ENCODE results near the gene CD46. TPM values are rescaled to one million over a fixed set of nuclear protein-coding genes. Genes with fewer than 3 reads are reported as not detected.

Gene CD46
- total RNA-seq, 2 experiments from 2014 or later: 94.1 to 98.3 TPM

DNA sequence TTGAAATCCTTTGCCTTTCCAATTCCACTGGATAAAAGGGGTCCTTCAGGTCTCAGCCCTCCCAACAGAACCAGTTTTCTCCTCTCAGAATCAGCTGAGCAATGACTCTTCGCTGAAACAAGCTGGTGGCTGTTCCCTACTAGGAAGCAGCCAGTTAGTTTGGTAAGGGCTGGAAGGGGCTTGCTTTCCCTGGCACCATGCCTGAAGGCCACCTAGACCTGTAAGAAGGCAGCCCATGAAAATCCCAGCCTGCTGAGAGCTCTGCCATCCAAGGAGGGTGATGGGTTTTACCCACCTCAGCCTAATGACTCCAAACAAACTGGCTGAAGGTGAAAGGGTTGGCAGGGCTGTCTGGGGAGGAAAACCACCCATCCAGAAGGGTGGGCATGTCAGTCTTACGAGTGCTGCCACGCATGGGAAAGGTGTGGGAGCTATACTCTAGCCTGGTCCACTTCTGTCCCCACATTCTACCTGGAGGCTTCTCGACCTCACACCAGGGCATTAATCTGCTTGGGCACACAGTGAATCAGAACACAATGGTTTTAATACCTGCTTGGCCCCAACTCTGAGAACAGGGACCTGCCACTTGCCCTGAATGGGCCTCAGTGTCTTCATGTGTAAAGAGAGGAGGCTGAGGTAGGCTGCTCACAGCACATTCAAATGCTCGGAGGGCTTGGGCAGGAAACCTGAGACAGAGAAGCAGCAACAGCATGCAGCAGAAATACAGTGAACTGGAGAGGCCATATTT is 53.0 kb downstream of the CD46 start:
- no peak overlapping the region for H3K27ac Mint-ChIP-seq
- H3K4me1 Mint-ChIP-seq (ENCODE audit: low read depth): peaks cover 38% of the 10 kb centered on the region
- ChIA-PET CTCF (interaction anchor here (1.2 to 3.3 kb wide), 3 partner anchors 8 to 64 kb away, joined by 3 to 30 read pairs (median 4); no protein-coding TSS in a partner anchor), POLR2A (no interaction called here)
- ATAC-seq (no peak), DNase-seq (peak; percentile 13)
- no peaks in the 10 kb centered on the region for H3K9me3 Mint-ChIP-seq (ENCODE audit: insufficient read depth)
- no peaks in the 10 kb centered on the region for H3K27me3 Mint-ChIP-seq (ENCODE audit: low read depth)
- peaks cover 54% of the 10 kb centered on the region for H3K36me3 Mint-ChIP-seq (ENCODE audit: low read depth)
- no peak overlapping the region for H3K4me3 Mint-ChIP-seq

DNA sequence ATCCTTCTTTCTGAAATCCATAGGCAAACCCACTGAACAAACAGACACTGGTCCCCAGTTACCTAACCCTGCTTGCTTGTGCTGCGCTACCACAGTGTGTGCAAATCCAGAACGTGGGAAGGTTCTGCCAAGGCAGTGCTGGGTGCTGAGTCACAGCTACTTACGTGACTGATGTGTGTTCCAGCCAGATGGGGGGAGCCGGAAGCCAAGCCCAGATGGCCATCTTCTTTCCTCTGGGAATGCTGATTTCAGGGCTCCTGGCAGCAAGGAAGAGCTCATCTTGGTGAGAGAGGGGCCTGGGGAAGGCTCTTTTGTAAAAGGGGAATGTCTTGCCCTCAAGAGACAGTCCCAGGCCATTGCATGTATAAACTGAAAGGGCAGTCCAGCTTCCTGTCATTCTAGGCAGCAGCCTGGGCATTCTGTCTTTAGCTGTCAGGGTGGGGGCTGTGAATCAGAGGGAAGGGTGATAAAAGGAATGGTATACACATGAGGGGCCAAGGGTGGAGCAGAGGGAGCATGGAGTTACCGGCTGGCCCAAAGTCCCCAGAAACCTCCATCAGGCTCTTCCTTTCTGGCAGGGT is 54.1 kb downstream of the CD46 start:
- POLR2A ChIA-PET: no interaction called here
- Mint-ChIP-seq H3K36me3 (ENCODE audit: low read depth) (peaks cover 57% of the 10 kb centered on the region), H3K27me3 (ENCODE audit: low read depth) (no peaks in the 10 kb centered on the region), H3K4me1 (ENCODE audit: low read depth) (peaks cover 31% of the 10 kb centered on the region), H3K27ac (no peak overlapping the region), H3K4me3 (no peak overlapping the region), H3K9me3 (ENCODE audit: insufficient read depth) (no peaks in the 10 kb centered on the region)
- CTCF ChIA-PET: interaction anchor here (1.2 to 3.3 kb wide), 3 partner anchors 9 to 63 kb away, joined by 3 to 30 read pairs (median 4); no protein-coding TSS in a partner anchor
- ATAC-seq (no peak), DNase-seq (peak; percentile 18)

DNA sequence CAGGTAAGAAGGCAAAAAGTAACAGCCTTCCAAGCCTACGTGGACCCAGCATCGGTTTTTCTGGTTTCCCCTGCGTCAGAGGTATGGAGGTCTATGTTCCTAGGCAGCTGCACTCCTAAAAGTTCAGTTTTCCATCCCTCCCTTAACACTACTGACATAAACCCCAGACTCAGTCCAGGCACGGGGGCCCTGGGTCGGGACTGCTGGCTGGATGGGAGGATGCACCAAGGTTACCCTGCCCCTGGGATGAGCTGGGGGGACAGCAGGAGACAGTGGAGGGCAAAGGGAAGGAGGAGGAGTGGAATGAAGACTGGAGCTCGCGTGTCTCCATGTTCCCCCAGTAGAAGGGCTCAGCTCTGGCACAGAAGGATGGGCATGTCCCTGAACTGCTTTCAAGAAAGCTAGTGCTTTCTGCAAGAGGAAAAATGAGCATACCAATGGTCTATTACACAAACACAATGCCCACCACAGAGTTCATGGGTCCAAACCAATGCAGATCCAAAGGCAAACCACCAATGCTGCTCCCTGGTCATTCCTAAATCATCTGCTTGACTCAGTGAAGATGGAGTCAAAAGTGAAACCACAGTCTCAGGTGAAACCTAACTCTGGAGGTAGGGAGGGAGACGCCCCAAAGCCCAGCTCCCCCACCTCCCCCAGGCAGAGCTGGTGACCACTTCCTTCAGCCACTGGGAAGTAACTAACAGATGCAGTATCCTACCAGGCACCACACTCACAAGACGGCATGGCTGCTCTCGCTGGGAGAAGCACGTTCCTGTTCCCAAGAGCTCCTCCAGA is 54.9 kb downstream of the CD46 start:
- ATAC-seq (peak; percentile 53), DNase-seq (peak; percentile 47)
- H3K27me3 Mint-ChIP-seq (ENCODE audit: low read depth): no peaks in the 10 kb centered on the region
- no peaks in the 10 kb centered on the region for H3K9me3 Mint-ChIP-seq (ENCODE audit: insufficient read depth)
- POLR2A ChIA-PET: interaction anchor here (0.9 to 1.0 kb wide), 4 partner anchors 10 to 55 kb away, joined by 3 to 4 read pairs (median 3); no protein-coding TSS in a partner anchor
- H3K27ac Mint-ChIP-seq: peak overlapping the region; percentile 84
- H3K36me3 Mint-ChIP-seq (ENCODE audit: low read depth): peaks cover 52% of the 10 kb centered on the region
- peaks cover 26% of the 10 kb centered on the region for H3K4me1 Mint-ChIP-seq (ENCODE audit: low read depth)
- peak overlapping the region; percentile 40 for H3K4me3 Mint-ChIP-seq
- CTCF ChIA-PET: interaction anchor here (0.6 to 3.3 kb wide), 6 partner anchors 10 to 156 kb away, joined by 3 to 30 read pairs (median 4); no protein-coding TSS in a partner anchor

DNA sequence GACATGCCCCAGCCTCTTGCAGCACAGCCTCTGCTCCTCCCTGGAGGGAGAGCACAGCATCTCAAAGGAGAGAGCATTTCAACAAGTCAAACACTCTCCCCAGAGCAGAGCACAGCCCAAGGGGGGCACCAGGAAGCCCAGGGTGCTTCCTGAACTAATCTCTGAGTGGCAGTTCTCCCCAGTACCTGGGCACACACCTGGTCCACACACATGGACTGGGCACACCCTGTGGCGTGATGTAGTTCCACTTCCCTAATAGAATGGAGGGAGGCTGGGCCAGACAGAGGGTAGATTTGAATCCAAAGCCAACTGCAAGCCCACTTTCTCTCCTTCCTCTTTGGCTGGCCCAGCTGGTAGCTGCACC is 55.5 kb downstream of the CD46 start:
- H3K27me3 Mint-ChIP-seq (ENCODE audit: low read depth): no peaks in the 10 kb centered on the region
- peak overlapping the region; percentile 40 for H3K4me3 Mint-ChIP-seq
- H3K9me3 Mint-ChIP-seq (ENCODE audit: insufficient read depth): no peaks in the 10 kb centered on the region
- peak overlapping the region; percentile 84 for H3K27ac Mint-ChIP-seq
- ChIA-PET POLR2A (interaction anchor here (0.9 to 1.0 kb wide), 4 partner anchors 10 to 54 kb away, joined by 3 to 4 read pairs (median 3); no protein-coding TSS in a partner anchor), CTCF (interaction anchor here (0.6 to 3.3 kb wide), 5 partner anchors 10 to 156 kb away, joined by 3 to 30 read pairs (median 4); no protein-coding TSS in a partner anchor)
- H3K36me3 Mint-ChIP-seq (ENCODE audit: low read depth): peaks cover 51% of the 10 kb centered on the region
- DNase-seq (no peak), ATAC-seq (peak; percentile 57)
- H3K4me1 Mint-ChIP-seq (ENCODE audit: low read depth): peaks cover 29% of the 10 kb centered on the region

DNA sequence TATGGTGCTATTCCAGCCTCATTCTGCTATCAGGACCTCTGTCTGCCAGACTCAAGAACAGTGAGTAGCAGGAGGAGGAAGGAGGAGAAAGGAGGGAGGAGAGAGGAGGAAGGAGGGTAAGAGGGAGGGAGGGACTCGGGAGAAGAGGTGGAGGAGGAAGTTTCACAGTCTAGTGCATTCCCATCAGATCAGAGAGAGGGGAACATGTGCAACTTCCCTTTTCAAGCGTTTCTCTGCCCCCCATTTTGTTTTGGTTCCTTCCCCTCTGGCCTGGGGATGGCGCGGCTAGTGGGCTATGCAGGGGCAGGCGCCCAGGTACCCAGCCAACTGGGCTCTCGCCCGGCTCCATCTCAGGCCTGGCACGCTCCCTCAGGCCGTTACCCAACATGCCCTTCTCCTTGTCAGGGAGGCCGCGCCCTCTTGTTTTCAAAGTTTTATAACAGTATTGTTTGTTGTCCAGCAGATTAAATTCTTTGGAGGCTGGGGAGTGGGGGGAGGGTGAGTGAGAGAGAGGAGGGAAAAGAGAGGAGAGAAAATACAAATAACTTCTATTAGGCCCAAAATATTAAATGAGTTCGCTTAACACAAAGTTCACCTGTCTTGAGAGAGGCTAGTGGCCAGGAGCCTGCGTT is 56.0 kb downstream of the CD46 start:
- POLR2A ChIA-PET: interaction anchor here (0.9 to 1.0 kb wide), 2 partner anchors 11 to 18 kb away, joined by 3 to 4 read pairs; no protein-coding TSS in a partner anchor
- no peak overlapping the region for H3K4me3 Mint-ChIP-seq

DNA sequence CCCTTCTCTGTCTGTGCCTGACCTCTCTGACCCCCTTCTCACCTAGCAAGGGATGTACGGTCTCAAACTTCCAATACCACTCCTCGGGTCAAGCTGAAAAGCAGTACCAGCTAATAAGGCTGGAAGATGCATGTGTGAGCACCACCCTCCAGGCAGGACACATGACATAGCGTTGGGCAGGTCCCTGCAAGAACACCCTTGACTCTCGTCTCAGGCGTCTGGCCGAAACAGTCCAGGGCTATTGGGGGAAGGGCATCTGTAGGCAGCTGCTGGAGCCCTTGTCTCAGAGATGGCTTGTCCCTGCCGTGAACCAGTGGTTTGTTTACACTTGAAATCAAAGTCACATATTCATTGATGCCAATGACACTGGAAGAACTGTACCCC is 56.5 kb downstream of the CD46 start:
- H3K27me3 Mint-ChIP-seq (ENCODE audit: low read depth): no peaks in the 10 kb centered on the region
- no peak overlapping the region for H3K4me3 Mint-ChIP-seq
- H3K4me1 Mint-ChIP-seq (ENCODE audit: low read depth): peaks cover 29% of the 10 kb centered on the region
- DNase-seq: peak; percentile 7
- H3K36me3 Mint-ChIP-seq (ENCODE audit: low read depth): peaks cover 52% of the 10 kb centered on the region
- ChIA-PET POLR2A (no interaction called here), CTCF (interaction anchor here (0.9 to 3.3 kb wide), 3 partner anchors 9 to 11 kb away, joined by 4 to 30 read pairs (median 13); no protein-coding TSS in a partner anchor)
- no peak for ATAC-seq
- peak overlapping the region; percentile 10 for H3K27ac Mint-ChIP-seq
- no peaks in the 10 kb centered on the region for H3K9me3 Mint-ChIP-seq (ENCODE audit: insufficient read depth)

More for the DNA sequence above, 56.0 kb downstream of the CD46 start:
- peaks cover 51% of the 10 kb centered on the region for H3K36me3 Mint-ChIP-seq (ENCODE audit: low read depth)
- ATAC-seq (no peak), DNase-seq (peak; percentile 18)
- peaks cover 29% of the 10 kb centered on the region for H3K4me1 Mint-ChIP-seq (ENCODE audit: low read depth)
- H3K27ac Mint-ChIP-seq: peak overlapping the region; percentile 84
- H3K27me3 Mint-ChIP-seq (ENCODE audit: low read depth): no peaks in the 10 kb centered on the region
- CTCF ChIA-PET: interaction anchor here (1.0 to 3.3 kb wide), 2 partner anchors 11 to 22 kb away, joined by 4 to 30 read pairs; no protein-coding TSS in a partner anchor
- H3K9me3 Mint-ChIP-seq (ENCODE audit: insufficient read depth): no peaks in the 10 kb centered on the region

DNA sequence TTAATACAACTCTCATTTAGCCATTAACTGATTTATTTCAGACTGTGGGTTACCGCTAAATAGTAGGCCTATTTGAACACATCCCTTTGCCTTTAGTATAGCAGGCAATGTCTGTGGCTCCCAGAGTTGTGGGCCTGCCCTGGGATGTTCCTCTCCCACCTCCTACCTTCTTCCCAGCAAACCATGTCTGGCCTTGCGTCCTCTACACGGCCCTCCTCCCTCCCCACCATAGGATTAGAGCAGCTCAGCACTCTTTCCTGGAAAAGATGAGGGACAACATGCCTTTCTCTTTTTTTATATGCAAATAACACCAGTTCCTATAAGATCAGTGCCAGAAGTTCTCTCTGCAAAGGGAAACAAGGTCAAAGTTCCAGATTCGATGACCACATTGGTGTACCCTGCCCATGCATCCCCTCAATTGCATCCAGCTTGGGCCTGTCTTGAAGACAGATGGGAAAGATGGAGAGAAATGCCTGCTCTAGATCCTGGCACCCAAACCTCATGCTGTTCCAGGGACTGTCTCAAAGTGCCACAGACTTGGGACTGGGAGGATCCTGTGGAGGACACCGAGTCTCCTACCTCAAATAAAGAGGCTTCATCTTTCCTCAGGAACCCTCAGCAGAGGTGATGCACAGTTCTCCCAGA is 57.2 kb downstream of the CD46 start:
- ATAC-seq (no peak), DNase-seq (peak; percentile 14)
- H3K4me3 Mint-ChIP-seq: no peak overlapping the region
- no peaks in the 10 kb centered on the region for H3K27me3 Mint-ChIP-seq (ENCODE audit: low read depth)
- H3K9me3 Mint-ChIP-seq (ENCODE audit: insufficient read depth): no peaks in the 10 kb centered on the region
- peaks cover 57% of the 10 kb centered on the region for H3K36me3 Mint-ChIP-seq (ENCODE audit: low read depth)
- no peak overlapping the region for H3K27ac Mint-ChIP-seq
- POLR2A ChIA-PET: no interaction called here
- CTCF ChIA-PET: interaction anchor here (0.9 to 3.1 kb wide), 2 partner anchors 10 to 12 kb away, joined by 4 to 13 read pairs; no protein-coding TSS in a partner anchor
- H3K4me1 Mint-ChIP-seq (ENCODE audit: low read depth): peaks cover 29% of the 10 kb centered on the region

DNA sequence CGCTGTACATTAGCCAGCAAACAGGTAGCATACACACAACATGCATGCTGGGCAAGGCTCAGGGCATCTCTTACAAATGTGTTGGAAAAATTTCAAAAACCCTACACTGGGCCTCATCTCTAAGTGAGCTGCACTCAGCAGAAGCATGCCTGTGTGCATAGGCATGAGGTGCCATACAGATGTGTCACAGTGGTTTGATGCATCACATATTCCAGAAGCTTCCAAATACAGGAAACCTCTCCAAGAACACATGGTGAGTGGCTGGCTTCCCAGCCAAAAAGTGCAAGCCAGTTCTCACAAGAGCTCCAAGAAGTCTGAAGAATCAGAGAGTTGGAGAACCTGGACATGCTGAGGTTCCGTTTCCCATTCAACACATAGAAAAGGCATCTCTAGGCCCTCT is 58.3 kb downstream of the CD46 start:
- H3K36me3 Mint-ChIP-seq (ENCODE audit: low read depth): peaks cover 63% of the 10 kb centered on the region
- H3K4me1 Mint-ChIP-seq (ENCODE audit: low read depth): peaks cover 31% of the 10 kb centered on the region
- DNase-seq: no peak
- ATAC-seq: no peak
- no peaks in the 10 kb centered on the region for H3K27me3 Mint-ChIP-seq (ENCODE audit: low read depth)
- POLR2A ChIA-PET: no interaction called here
- no peaks in the 10 kb centered on the region for H3K9me3 Mint-ChIP-seq (ENCODE audit: insufficient read depth)
- H3K27ac Mint-ChIP-seq: no peak overlapping the region
- no peak overlapping the region for H3K4me3 Mint-ChIP-seq
- CTCF ChIA-PET: interaction anchor here (0.7 to 3.1 kb wide), 7 partner anchors 13 to 154 kb away, joined by 3 to 13 read pairs (median 5); no protein-coding TSS in a partner anchor

DNA sequence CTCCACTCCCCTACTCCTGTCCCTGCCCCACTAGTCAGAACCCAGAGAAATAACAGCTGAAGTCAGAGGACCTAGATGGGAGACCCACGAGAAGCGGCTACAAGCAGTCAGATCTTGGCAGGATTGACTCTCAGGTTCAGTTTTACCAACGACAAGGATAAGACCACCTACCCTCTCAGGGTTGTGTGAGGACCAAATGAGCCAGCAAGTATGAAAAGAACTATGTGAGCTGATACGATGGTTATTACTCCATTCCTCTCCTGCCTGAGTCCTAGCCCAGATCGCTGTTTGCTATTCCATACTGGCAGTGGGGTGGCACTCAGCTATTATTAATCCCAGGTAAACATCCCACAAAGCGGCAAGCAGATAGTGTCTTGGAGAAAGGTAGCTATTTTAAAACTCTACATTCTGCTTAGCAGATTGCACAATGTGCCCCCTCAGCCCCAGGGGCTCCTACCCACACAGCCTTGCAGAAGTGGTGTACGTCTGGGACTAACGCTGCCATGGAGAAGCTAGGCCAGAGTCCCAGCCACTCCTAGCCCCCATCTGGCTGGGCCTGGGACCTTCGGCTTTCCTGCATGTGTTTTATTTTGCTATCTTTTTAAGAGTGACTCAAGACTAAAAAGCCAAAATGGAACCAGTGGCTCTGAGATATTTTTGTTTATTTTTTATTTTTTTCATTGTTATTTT is 58.9 kb downstream of the CD46 start:
- Mint-ChIP-seq H3K36me3 (ENCODE audit: low read depth) (peaks cover 64% of the 10 kb centered on the region), H3K9me3 (ENCODE audit: insufficient read depth) (no peaks in the 10 kb centered on the region), H3K27ac (no peak overlapping the region), H3K27me3 (ENCODE audit: low read depth) (no peaks in the 10 kb centered on the region), H3K4me3 (no peak overlapping the region), H3K4me1 (ENCODE audit: low read depth) (peaks cover 37% of the 10 kb centered on the region)
- ChIA-PET POLR2A (interaction anchor here (0.7 kb wide), 1 partner anchor 110 kb away, joined by 5 read pairs; no protein-coding TSS in a partner anchor), CTCF (interaction anchor here (0.7 to 3.1 kb wide), 8 partner anchors 12 to 154 kb away, joined by 3 to 13 read pairs (median 5); no protein-coding TSS in a partner anchor)
- DNase-seq: no peak
- no peak for ATAC-seq

DNA sequence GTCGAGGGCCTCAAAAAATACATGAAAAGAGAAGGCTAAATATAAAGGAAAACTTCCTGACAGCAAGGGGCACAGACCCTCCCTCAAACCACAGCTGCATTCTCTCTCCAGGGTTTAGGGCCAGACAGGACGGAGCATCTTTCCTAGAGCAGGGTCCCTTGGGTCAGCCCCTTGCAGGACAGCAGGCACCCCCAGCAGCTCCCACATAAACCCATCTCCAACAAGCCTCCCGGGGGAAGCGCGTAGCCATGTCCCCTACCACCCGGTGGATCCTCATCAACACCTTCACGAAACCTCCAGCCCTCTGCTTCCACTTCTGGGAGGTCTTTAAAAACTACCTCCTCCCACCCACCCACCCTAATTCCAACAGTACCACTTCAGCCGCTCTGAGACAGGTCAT is 59.5 kb downstream of the CD46 start:
- DNase-seq (no peak), ATAC-seq (no peak)
- CTCF ChIA-PET: interaction anchor here (0.9 to 3.1 kb wide), 7 partner anchors 11 to 153 kb away, joined by 3 to 13 read pairs (median 5); no protein-coding TSS in a partner anchor
- H3K4me3 Mint-ChIP-seq: no peak overlapping the region
- no peak overlapping the region for H3K27ac Mint-ChIP-seq
- H3K27me3 Mint-ChIP-seq (ENCODE audit: low read depth): no peaks in the 10 kb centered on the region
- H3K36me3 Mint-ChIP-seq (ENCODE audit: low read depth): peaks cover 64% of the 10 kb centered on the region
- H3K9me3 Mint-ChIP-seq (ENCODE audit: insufficient read depth): no peaks in the 10 kb centered on the region
- H3K4me1 Mint-ChIP-seq (ENCODE audit: low read depth): peaks cover 39% of the 10 kb centered on the region
- POLR2A ChIA-PET: interaction anchor here (0.7 kb wide), 1 partner anchor 110 kb away, joined by 5 read pairs; no protein-coding TSS in a partner anchor
